HG02852 (cell line): ENCODE data around the gene TMEM140.
"Not testable (repeated sequence)": the region's sequence is repeated elsewhere in the genome, so short reads cannot be mapped to it uniquely, and the experiment has no call there.

Experiments used
- ATAC-seq: cut with Tn5 transposase; IDR thresholded peaks from one replicate; pipeline ENCODE4 v1.9.1; 2021; ENCODE audit warnings: mild to moderate bottlenecking, moderate library complexity; ENCODE audit not compliant: unreplicated experiment

TMEM140 gene

GRCh38 chr7:135211946-135212685 is 64.2 kb downstream of the TMEM140 start:
- ATAC-seq: not testable (repeated sequence)

GRCh38 chr7:135213831-135214230 is 66.0 kb downstream of the TMEM140 start:
- ATAC-seq: no peak

GRCh38 chr7:135215180-135215579 is 67.3 kb downstream of the TMEM140 start:
- ATAC-seq: no peak

GRCh38 chr7:135215698-135216097 is 67.8 kb downstream of the TMEM140 start:
- ATAC-seq: no peak
